ENCODE data around the gene APOE. TPM values are rescaled to one million over a fixed set of nuclear protein-coding genes. Genes with fewer than 3 reads are reported as not detected.

APOE gene
- total and polyA plus RNA-seq, 2 of the 13 experiments (the other 11 are each of a cell fraction or from before 2014, with no cell fraction given): 1,328 to 1,470 TPM

DNA sequence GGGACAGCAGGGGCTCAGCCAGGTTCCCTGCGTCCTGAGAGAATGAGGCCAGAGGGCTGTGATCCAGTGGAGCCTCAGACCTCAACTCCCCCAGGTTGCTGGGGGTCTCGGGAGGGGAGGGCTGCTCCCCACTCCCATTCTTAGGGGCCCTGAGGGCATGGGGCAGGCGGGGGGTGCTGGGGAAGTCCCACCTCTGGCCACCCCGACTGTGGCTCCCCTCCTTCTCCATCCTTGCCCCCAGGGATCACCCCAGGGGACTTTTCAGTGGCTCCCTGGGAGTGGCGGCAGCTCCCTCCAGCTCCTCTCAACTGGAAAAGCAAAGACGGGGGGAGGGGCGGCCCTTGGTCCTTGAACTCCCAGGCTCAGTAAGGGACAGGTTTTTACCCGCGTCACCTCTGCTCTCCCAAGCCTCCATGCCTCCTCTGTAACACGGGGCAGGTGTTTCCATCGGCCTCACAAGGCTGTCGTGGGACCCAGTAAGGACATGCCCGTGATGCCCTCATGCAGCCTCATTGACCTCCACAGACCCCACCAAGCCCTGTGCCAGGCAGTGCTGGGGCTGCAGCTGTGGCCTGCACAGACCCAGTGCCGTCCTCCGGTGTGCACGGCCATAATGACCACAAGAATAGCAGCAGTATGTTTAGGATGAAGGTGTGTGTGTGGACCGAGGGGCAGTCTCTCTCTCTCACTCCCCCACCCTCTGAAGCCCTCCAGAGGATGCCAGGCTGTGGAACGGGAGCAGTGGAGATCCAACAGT, 26.1 kb upstream of the APOE start (continued):
- TF ChIP-seq, protein P1, sequence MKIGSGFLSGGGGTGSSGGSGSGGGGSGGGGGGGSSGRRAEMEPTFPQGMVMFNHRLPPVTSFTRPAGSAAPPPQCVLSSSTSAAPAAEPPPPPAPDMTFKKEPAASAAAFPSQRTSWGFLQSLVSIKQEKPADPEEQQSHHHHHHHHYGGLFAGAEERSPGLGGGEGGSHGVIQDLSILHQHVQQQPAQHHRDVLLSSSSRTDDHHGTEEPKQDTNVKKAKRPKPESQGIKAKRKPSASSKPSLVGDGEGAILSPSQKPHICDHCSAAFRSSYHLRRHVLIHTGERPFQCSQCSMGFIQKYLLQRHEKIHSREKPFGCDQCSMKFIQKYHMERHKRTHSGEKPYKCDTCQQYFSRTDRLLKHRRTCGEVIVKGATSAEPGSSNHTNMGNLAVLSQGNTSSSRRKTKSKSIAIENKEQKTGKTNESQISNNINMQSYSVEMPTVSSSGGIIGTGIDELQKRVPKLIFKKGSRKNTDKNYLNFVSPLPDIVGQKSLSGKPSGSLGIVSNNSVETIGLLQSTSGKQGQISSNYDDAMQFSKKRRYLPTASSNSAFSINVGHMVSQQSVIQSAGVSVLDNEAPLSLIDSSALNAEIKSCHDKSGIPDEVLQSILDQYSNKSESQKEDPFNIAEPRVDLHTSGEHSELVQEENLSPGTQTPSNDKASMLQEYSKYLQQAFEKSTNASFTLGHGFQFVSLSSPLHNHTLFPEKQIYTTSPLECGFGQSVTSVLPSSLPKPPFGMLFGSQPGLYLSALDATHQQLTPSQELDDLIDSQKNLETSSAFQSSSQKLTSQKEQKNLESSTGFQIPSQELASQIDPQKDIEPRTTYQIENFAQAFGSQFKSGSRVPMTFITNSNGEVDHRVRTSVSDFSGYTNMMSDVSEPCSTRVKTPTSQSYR (CRISPR knock-in tag; IDR thresholded peaks at IDR 0.05; ENCODE audit: borderline replicate concordance): peak; percentile 67; the same call in 1 of the 2 replicates
- peak; percentile 25; the same call in 1 of the 2 replicates for TF ChIP-seq ZC3H13 (CRISPR knock-in tag; IDR thresholded peaks at IDR 0.05)
- no peak for TF ChIP-seq ZNF569 (CRISPR knock-in tag; IDR thresholded peaks at IDR 0.05; ENCODE audit: borderline replicate concordance)
- TF ChIP-seq SNAI1 (CRISPR knock-in tag; IDR thresholded peaks at IDR 0.05; ENCODE audit: borderline replicate concordance): no peak
- peak; percentile 14; the same call in 1 of the 2 replicates for TF ChIP-seq ZNF263 (CRISPR knock-in tag; IDR thresholded peaks at IDR 0.05)
- TF ChIP-seq ZNF605 (CRISPR knock-in tag; IDR thresholded peaks at IDR 0.05): no peak
- TF ChIP-seq ZNF839 (CRISPR knock-in tag; IDR thresholded peaks at IDR 0.05; ENCODE audit: borderline replicate concordance): no peak
- no peak for TF ChIP-seq ZNF563 (CRISPR knock-in tag; IDR thresholded peaks at IDR 0.05)
- no peak for TF ChIP-seq ZFY (CRISPR knock-in tag; IDR thresholded peaks at IDR 0.05)
- no peak for TF ChIP-seq ELF4 (CRISPR knock-in tag; IDR thresholded peaks at IDR 0.05; ENCODE audit: borderline replicate concordance)
- TF ChIP-seq, protein P2, sequence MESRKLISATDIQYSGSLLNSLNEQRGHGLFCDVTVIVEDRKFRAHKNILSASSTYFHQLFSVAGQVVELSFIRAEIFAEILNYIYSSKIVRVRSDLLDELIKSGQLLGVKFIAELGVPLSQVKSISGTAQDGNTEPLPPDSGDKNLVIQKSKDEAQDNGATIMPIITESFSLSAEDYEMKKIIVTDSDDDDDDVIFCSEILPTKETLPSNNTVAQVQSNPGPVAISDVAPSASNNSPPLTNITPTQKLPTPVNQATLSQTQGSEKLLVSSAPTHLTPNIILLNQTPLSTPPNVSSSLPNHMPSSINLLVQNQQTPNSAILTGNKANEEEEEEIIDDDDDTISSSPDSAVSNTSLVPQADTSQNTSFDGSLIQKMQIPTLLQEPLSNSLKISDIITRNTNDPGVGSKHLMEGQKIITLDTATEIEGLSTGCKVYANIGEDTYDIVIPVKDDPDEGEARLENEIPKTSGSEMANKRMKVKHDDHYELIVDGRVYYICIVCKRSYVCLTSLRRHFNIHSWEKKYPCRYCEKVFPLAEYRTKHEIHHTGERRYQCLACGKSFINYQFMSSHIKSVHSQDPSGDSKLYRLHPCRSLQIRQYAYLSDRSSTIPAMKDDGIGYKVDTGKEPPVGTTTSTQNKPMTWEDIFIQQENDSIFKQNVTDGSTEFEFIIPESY (CRISPR knock-in tag; IDR thresholded peaks at IDR 0.05): peak; percentile 39; the same call in 1 of the 2 replicates
- TF ChIP-seq ZNF235 (CRISPR knock-in tag; IDR thresholded peaks at IDR 0.05; ENCODE audit: borderline replicate concordance): no peak
- no peak for TF ChIP-seq ZNF556 (CRISPR knock-in tag; IDR thresholded peaks at IDR 0.05; ENCODE audit: borderline replicate concordance)
- TF ChIP-seq ZNF678 (CRISPR knock-in tag; IDR thresholded peaks at IDR 0.05): no peak
- TF ChIP-seq, protein P3, sequence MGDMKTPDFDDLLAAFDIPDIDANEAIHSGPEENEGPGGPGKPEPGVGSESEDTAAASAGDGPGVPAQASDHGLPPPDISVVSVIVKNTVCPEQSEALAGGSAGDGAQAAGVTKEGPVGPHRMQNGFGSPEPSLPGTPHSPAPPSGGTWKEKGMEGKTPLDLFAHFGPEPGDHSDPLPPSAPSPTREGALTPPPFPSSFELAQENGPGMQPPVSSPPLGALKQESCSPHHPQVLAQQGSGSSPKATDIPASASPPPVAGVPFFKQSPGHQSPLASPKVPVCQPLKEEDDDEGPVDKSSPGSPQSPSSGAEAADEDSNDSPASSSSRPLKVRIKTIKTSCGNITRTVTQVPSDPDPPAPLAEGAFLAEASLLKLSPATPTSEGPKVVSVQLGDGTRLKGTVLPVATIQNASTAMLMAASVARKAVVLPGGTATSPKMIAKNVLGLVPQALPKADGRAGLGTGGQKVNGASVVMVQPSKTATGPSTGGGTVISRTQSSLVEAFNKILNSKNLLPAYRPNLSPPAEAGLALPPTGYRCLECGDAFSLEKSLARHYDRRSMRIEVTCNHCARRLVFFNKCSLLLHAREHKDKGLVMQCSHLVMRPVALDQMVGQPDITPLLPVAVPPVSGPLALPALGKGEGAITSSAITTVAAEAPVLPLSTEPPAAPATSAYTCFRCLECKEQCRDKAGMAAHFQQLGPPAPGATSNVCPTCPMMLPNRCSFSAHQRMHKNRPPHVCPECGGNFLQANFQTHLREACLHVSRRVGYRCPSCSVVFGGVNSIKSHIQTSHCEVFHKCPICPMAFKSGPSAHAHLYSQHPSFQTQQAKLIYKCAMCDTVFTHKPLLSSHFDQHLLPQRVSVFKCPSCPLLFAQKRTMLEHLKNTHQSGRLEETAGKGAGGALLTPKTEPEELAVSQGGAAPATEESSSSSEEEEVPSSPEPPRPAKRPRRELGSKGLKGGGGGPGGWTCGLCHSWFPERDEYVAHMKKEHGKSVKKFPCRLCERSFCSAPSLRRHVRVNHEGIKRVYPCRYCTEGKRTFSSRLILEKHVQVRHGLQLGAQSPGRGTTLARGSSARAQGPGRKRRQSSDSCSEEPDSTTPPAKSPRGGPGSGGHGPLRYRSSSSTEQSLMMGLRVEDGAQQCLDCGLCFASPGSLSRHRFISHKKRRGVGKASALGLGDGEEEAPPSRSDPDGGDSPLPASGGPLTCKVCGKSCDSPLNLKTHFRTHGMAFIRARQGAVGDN (CRISPR knock-in tag; IDR thresholded peaks at IDR 0.05): peak; percentile 35; the same call in 1 of the 2 replicates
- TF ChIP-seq ZNF431 (CRISPR knock-in tag; IDR thresholded peaks at IDR 0.05; ENCODE audit: borderline replicate concordance, low read depth): no peak
- TF ChIP-seq ZNF766 (CRISPR knock-in tag; IDR thresholded peaks at IDR 0.05; ENCODE audit: borderline replicate concordance): no peak
- TF ChIP-seq, protein P4, sequence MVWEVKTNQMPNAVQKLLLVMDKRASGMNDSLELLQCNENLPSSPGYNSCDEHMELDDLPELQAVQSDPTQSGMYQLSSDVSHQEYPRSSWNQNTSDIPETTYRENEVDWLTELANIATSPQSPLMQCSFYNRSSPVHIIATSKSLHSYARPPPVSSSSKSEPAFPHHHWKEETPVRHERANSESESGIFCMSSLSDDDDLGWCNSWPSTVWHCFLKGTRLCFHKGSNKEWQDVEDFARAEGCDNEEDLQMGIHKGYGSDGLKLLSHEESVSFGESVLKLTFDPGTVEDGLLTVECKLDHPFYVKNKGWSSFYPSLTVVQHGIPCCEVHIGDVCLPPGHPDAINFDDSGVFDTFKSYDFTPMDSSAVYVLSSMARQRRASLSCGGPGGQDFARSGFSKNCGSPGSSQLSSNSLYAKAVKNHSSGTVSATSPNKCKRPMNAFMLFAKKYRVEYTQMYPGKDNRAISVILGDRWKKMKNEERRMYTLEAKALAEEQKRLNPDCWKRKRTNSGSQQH (CRISPR knock-in tag; IDR thresholded peaks at IDR 0.05; ENCODE audit: low read depth): no peak

All from HepG2 (cell line).